ENCODE data around the gene DYSF. TPM values are rescaled to one million over a fixed set of nuclear protein-coding genes. Genes with fewer than 3 reads are reported as not detected.
"Not testable (repeated sequence)": the region's sequence is repeated elsewhere in the genome, so short reads cannot be mapped to it uniquely, and the experiment has no call there.

The DYSF gene
- total RNA-seq, result 3.4 TPM

DNA sequence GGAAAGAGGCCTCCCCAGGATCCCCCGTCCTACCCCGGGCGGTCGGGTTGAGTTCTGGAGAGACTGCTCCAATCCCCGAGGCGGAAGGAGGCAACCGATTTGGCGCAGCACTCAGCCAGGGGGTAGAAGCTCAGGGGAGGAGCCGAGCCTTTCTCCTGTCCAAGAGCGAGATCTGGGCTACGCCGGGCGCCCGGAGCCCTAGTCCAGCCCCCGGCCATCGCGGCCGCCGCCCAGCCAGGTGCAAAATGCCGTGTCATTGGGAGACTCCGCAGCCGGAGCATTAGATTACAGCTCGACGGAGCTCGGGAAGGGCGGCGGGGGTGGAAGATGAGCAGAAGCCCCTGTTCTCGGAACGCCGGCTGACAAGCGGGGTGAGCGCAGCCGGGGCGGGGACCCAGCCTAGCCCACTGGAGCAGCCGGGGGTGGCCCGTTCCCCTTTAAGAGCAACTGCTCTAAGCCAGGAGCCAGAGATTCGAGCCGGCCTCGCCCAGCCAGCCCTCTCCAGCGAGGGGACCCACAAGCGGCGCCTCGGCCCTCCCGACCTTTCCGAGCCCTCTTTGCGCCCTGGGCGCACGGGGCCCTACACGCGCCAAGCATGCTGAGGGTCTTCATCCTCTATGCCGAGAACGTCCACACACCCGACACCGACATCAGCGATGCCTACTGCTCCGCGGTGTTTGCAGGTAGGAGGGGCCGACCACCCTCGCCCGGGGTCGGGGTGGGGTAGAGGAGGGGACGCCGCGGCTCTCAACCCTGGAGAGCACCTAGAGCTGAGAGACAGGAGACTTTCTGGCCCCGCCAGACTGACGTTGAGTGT lies at the start of gene DYSF:
TSS of gene DYSF (plus strand) at position 158 of the 817 bp plus-strand sequence.
- ATAC-seq, result peak; percentile 41

DNA sequence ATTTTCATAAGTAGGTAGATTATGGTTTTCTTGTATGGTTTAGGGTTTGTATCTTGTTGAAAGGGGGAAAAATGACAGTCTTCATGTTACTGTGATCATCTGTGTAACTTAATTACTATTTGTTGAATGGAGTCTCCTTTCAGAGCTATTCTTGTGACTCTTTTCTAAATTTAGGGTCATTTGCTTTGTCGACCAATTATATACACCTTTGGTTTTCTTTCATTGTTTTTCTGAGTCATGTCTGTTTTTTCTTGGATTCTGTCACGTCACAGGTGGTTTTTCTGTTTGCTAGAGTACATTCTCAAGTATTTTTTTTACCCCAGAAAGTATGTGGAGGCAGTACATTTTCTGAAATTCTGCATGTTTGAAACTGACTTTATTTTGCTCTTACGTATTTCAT lies 43.8 kb upstream of the DYSF start:
- no peak for ATAC-seq

DNA sequence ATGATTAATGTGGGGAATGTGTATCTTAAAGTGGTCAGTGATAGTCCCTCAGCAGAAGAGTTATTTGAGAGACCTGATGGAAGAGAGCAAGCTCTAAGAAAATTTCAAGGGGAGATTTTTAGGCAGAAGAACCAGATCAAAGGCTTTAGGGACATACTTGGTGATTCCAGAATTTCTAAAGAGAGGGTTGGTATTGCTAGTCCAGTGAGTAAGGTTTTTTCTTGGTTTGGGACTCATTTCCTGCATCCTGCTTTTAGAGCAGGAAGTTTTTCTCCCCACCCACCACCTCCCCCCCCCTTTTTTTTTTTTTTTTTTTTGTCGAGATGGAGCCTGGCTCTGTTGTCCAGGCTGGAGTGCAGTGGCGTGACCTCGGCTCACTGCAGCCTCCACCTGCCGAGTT lies 42.7 kb upstream of the DYSF start:
- no peak for ATAC-seq

DNA sequence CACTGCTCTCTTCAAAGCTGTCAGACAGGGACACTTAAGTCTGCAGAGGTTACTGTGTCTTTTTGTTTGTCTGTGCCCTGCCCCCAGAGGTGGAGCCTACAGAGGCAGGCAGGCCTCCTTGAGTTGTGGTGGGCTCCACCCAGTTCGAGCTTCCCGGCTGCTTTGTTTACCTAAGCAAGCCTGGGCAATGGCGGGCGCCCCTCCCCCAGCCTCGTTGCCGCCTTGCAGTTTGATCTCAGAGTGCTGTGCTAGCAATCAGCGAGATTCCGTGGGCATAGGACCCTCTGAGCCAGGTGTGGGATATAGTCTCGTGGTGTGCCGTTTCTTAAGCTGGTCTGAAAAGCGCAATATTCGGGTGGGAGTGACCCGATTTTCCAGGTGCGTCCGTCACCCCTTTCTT lies 36.5 kb upstream of the DYSF start:
- not testable (repeated sequence) for ATAC-seq

DNA sequence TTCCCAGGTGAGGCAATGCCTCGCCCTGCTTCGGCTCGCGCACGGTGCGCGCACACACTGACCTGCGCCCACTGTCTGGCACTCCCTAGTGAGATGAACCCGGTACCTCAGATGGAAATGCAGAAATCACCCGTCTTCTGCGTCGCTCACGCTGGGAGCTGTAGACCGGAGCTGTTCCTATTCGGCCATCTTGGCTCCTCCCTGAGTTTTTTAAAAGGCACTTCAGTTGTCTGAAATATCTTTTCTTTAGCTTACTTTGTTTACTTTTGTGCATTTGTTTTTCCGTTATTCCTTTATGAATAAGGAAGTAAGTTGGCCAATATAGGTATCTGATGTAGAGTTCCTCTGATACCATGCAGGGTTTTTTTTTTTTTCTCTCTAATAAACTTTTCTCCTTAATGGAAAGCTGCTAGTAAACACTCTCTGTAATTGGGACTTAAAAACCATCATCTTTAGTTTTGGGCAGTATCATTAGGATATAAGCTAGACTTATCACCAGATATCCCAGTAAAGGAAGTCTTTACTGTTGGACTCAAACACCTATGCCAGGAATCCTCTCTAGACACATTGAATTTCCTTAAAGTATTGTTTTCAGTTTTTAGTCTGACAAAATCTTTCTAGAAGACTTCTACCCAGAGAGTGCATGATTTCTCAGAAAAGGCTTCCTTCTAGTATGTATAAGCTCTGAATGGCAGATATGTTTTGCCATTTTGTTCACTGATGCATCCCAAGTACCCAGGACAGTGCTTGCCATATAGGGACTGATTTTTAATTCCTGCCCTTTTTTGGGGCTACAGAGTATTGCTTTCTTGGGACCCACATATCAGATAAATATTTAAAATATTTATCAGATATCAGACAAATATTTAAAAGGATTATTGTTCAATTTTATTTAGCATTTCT lies 35.8 kb upstream of the DYSF start:
- no peak for ATAC-seq

DNA sequence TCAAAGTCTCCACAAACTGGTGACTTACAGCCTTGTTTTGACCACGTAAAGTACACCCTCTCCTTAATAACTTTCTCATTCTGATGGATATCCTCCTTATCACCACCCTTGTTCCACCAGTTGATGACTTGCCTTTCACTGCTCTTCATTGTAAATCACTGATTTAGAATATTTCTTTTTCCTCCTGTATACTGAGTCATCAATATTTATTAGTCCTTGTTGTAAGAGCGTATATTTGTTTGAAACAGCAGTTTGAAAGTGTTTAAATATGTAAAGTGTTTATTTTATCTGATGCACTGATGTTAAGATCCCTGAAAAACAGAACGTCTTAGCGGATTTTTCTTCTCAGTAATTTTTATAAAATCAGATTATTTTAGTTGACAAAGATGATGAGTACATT lies 34.2 kb upstream of the DYSF start:
- ATAC-seq, result no peak

DNA sequence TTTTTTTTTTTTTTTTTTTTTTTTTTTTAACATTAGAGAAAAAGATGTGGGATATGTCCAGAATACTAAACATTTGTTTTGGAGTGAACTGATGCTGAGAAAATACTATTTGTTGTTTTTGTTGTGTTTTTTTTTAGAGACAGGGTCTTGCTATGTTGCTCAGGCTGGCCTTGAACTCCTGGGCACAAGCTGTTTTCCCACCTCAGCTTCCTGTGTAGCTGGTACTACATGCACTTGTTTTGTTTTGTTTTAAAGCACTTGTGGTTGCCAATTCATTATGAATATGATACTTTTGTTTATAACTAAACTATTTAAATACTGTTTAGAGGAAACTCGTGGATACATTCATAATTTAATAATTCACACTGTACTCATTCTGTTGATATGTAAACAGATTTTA lies 33.4 kb upstream of the DYSF start:
- ATAC-seq, result no peak

DNA sequence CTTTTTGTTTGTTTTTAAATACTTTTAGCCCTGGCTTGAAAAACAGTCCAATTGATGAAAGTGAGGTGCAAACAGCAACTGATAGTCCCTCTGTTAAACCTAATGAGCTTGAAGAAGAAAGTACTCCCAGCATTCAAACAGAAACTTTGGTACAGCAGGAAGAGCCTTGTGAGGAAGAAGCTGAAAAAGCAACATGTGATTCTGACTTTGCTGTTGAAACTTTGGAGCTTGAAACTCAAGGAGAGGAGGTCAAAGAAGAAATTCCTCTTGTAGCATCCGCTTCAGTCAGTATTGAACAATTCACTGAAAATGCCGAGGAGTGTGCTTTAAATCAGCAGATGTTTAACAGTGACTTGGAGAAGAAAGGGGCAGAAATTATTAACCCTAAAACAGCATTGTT lies 30.6 kb upstream of the DYSF start:
- no peak for ATAC-seq

DNA sequence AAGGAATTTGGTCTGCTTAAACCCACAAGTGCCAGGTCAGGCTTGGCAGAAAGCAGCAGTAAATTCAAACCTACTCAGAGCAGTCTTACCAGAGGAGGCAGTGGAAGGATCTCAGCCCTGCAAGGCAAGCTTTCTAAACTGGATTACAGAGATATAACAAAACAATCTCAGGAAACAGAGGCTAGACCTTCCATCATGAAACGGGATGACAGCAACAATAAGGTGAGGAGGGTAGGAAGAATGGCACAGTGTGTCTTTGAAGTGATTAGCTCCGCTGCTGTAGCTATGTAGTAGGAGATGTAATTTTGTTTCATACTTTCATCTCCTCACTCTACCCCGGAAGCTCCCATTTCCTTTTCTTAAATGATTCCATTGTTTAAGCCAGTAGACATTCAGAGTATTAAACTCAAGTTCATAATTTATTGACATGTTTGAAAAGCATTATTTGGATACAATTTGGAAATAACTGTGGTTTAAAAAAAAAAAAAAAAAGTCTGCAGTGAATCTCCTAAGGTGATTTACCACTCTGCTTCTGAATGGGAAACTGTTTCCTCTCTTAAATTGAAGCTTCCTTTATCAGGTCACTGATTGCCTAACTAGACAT lies 29.4 kb upstream of the DYSF start:
- ATAC-seq, result no peak

DNA sequence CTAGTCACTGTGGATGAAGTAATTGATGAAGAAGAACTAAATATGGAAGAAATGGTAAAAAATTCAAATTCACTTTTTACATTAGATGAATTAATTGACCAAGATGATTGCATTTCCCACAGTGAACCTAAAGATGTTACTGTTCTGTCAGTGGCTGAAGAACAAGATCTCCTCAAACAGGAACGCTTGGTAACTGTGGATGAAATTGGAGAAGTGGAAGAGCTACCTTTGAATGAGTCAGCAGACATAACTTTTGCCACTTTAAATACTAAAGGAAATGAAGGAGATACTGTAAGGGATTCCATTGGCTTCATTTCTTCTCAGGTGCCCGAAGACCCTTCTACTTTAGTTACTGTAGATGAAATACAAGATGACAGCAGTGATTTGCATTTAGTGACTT lies 26.6 kb upstream of the DYSF start:
- no peak for ATAC-seq

DNA sequence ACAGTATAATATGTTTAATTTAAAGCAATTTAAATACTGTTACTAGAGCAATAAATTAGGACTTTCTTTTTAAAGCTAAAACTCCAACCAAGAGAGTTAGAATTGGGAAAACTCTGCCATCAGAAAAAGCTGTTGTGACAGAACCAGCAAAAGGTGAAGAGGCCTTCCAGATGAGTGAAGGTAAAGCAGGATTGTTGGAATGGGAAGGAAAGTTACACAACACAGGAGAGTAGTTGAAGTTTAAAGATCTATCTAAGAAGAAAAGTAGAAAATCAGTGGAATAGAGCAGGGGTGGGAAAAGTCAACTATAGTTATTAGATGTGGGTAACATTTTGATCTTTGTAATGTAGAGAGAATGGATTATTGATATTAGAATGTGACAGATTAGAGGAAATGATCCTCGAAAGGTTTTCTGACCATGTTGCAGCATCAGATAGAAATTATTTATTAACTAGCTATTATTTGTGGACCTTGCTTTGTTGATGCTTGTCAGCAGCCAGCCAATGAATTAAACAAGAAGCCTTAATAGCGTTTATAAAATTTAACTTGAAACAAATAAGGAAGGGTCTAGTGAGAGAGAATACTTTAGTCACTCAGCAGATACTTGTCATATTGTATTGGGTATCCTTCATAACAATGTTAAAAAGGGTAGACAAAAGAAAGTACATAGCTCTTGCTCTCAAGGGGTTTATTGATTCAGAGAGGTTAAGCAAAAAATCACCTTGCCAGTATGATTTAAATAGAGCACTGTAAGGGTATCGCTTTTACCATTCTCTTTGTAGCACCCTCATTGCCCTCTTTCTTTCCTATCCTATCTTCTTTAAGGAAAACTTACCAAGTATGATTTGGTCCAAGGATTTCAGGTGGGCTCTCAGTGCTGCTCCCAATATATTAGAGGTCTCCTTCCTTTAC lies 24.6 kb upstream of the DYSF start:
- no peak for ATAC-seq

DNA sequence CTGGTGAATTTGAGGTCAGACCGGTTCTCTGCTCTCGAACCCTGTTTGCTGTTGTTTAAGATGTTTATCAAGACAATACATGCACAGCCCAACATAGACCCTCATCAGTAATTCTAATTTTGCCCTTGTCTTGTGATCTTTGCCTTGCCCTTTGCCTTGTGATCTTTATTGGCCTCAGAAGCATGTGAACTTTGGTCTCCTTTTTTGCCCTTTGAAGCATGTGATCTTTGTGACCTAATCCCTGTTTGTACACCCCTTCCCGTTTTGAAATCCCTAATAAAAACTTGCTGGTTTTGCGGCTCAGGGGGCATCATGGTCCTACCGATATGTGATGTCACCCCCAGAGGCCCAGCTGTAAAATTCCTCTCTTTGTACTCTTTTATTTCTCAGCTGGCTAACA lies 8.2 kb upstream of the DYSF start:
- ATAC-seq, result not testable (repeated sequence)

DNA sequence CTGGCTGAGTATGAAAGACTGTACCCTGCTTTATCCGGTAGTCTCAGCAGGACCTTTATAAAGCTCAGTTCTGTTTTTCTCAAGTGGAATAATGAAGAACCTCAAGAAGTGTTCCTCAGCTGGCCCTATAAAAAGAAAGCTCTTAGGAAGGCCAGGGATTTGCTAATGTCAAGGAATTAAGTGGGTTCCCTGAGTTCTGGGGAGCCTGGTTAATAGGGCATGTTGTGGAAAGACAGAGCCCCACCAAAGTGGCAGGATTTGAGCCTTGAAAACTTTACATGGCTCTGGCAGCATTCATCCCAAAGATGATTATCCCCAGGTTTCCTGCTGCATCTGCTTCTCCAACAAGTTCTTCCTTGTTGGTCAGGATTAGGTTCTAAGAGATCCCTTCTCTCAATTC lies 6.9 kb upstream of the DYSF start:
- ATAC-seq, result no peak

DNA sequence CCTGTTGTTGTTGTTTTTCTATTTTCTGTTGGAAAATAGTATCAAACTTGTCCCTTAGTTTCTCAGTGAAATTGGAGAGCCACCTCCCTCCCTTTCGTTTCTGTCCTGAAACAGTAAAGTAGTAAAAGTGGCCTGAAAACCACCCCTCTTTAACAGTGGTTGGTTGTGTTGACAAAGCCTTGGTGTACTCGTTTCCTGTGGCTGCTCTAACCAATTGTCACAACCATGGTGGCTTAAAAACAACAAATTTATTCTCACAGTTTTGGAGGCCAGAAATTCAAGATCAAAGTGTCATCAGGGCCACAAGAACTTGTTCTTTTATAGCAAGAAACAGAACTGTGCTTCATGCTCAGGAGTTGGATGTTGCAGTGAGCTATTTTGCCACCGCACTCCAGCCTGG lies 4.0 kb upstream of the DYSF start:
- ATAC-seq, result no peak

DNA sequence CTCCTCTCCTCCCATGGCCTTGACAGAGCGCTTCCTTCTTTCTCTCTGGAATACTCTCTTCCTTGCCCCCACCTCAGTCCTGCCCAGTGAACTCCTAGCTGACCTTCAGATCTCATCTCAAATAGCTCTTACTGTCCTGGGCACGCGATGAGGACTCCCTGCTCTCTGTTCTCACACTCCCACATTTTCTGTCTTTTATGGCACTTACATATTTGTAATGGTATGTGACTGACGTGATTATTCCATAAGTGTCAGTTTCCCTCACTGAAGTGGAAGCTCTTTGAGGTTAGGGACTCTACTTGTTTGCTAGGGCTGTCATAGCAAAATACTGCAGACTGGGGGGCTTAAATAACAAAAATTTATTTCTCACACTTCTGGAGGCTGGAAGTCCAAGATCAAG lies 1.7 kb upstream of the DYSF start:
- ATAC-seq, result no peak

DNA sequence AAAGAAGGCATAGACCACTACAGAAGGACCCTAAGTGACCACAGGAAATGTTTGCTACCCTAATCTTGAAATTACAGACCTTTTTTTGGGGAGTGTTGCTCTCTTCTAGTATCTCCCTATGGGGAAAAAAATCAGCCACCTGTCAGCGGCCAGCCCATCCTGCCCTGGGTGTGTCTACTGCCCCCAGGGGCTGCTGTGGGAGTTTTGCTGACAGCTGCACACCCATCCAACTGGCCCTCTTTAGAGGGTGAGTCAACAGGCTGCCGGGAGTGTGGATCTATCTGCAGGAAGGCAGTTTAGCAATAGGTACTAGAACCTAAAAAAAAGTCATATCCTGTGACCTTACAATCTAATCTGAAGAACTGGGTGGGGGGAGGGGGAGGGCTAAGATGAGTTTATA lies 796 bp upstream of the DYSF start:
- peak; percentile 77 for ATAC-seq

DNA sequence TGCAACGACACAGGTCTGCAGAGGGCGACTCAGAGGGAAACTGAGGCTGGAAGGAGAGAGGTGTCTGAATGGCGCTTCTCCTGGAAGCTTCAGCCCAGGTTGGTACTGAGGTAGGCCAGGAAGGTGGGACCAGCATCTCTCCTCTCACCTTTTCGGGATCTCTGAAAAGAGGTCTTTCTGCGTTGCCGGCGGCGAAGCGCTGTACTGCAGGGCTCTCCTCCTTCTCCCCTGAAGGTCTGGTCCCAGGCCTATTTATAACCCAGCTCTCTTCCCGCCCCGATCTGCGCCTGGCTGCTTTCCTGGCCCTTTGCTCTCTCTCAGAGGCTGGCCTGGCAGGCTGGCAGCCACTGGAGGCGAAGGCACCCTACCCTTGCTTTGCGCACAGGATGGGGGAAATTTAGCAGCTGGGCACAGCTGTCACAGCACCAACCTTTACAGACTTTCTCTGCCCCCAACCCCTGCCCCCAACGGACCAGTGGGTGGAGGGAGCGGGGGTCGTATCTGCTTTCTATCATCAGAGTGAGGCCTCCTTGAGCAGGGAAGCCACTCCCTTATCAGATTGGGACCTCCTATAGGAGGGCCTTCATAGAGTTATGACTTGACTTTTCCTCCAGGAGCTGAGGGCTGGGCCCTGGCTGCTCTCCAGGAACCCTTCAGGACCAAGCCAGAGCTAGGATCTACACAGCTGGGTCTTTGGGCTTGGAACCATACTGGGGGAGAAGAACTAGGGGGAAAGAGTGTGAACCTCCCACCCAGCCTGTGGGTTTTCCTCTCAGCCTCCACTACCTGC lies 1.1 kb downstream of the DYSF start:
- no peak for ATAC-seq

DNA sequence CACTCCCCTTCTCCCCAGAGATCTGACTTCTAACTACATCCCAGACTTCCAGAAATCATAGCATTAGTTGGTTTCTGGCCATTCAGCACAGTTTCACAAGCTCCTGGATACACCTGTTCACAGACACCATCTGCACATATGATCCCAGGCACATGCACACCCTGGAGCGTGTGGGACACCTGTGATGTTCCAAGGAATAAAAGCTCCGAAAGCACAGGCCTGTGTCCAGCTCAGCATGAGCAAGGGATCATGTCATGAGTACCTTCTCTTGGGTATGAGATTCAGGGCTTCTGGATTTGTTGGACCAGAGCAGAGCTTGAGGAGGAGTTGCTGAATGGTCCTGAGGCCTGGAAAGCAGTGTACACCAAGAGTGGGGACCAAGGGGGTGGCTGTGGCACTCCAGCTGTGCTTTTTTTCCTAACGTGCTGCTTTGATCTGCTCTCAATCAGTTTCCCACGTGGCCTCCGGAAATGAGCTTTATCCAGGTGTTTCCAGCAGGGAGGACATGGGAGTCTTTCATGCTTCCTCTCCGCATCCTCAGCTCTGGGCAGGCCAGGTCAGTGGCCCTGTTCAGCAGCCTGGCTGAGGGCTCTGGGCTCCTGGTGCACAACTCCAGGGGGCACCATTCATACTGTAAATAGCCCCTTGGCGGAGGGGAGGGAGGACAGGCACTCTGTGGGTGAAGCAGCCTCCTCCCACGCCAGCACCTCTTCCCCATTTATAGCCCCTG lies 1.8 kb downstream of the DYSF start:
- ATAC-seq, result no peak

DNA sequence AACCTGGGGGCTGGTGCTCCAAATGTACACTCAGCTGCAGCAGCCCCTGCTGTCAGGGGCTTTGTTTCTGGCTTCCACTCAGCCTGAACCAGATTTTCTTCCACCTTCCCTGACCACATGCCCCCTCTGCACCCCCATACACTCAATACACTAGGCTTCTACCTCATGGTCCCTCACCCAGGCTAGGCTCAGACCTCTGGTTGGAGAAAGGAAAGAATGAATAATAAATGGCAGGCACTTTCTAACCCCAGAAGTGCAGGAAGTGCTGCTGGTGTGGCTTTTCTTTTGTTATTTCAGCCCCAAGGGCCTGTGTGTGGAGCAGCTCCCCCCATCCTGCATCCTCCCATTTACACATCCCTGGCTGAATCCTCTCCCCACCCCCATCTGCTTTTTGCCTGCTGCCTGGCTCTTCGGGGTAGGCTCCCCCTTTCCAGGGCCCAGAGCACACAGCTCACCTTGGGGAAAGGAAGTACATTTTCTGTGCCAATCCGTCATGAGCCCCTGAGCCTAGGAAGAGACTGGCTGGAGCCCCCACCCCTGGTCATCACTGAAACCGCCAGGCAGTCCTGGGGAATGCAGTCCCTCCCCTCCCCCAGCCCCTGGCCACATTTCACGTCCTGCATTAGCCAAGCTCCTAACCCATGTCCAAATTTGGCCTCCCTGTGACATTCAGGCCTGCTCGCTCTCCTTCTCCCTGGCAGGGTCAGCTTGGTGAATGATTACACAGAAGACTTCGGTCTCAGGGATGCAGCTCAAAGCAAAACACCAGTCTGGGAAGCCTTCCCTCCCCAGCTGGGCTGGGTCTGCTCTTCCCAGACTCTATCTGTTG lies 2.6 kb downstream of the DYSF start:
- ATAC-seq, result no peak

DNA sequence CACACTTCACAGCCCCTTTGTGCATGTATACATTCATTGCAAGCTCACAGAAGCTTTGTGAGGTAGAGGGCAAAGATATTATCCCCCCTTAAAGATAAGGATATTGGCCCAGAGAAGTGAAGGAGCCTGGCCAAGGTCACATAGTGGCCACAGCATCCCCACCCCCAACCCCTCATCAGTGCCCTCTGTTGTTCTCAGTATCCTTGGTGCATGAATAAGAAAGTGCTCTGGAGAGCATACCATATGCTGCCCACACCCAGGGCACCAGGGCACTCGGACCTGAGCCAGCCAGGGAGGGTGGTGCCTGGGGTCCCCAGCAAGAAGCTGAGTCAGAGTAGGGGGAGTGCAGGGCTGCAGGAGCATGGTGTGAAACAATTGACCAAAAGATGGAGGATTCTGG lies 3.3 kb downstream of the DYSF start:
- no peak for ATAC-seq

Data from esophagus mucosa (tissue), 1 donor.